Loucy (cell line): ENCODE data around the gene ZFYVE27.

Experiments
- H2AFZ ChIP-seq: fragments of 200-600 bp; sonication (generic); 2 replicates; pipeline ENCODE4 v1.6.0; 2016; ENCODE audit warnings: antibody characterized with exemption, mild to moderate bottlenecking, low read length, moderate library complexity
- H3F3A ChIP-seq: fragments of 200-600 bp; 2 replicates; pipeline ENCODE4 v1.6.0; 2016; ENCODE audit warnings: antibody characterized with exemption, low read depth, mild to moderate bottlenecking
- H3K27me3 ChIP-seq: fragments of 200-600 bp; sonication (generic); 2 replicates; pipeline ENCODE4 v1.6.1; 2014; ENCODE audit warnings: low read length, mild to moderate bottlenecking; ENCODE audit not compliant: insufficient read depth, poor library complexity, severe bottlenecking
- H3K36me3 ChIP-seq: fragments of 200-600 bp; sonication (generic); 2 replicates; pipeline ENCODE4 v1.6.1; 2016; ENCODE audit warnings: low read length; ENCODE audit not compliant: insufficient read depth
- H3K4me1 ChIP-seq: fragments of 200-600 bp; sonication (generic); 2 replicates; pipeline ENCODE4 v1.5.1; 2014; ENCODE audit warnings: low read length, mild to moderate bottlenecking; ENCODE audit not compliant: insufficient read depth, poor library complexity, severe bottlenecking
- H3K4me2 ChIP-seq: fragments of 200-600 bp; sonication (generic); 2 replicates; pipeline ENCODE4 v1.6.0; 2014; ENCODE audit warnings: antibody characterized with exemption, low read length, low read depth, mild to moderate bottlenecking; ENCODE audit not compliant: poor library complexity, severe bottlenecking
- H3K4me3 ChIP-seq: fragments of 200-600 bp; sonication (generic); 2 replicates; pipeline ENCODE4 v1.5.1; 2014; ENCODE audit warnings: low read length, mild to moderate bottlenecking, mixed read lengths; ENCODE audit not compliant: poor library complexity, severe bottlenecking
- H3K79me2 ChIP-seq: fragments of 200-600 bp; sonication (generic); 2 replicates; pipeline ENCODE4 v1.6.1; 2014; ENCODE audit warnings: low read length; ENCODE audit not compliant: insufficient read depth
- H3K9ac ChIP-seq: fragments of 200-600 bp; sonication (generic); 2 replicates; pipeline ENCODE4 v1.6.0; 2014; ENCODE audit warnings: mild to moderate bottlenecking, low read depth, low read length, moderate library complexity; ENCODE audit not compliant: poor library complexity, severe bottlenecking
- H3K9me2 ChIP-seq: fragments of 200-600 bp; sonication (generic); replicated peaks from 2 replicates; pipeline ENCODE4 v1.6.1; 2016; ENCODE audit warnings: low read depth, low read length, mixed read lengths
- H3K9me3 ChIP-seq: fragments of 200-600 bp; sonication (generic); 2 replicates; pipeline ENCODE4 v1.6.1; 2014; ENCODE audit warnings: mild to moderate bottlenecking, antibody characterized with exemption, low read length, low read depth; ENCODE audit not compliant: insufficient read depth
- H4K20me1 ChIP-seq: fragments of 200-600 bp; sonication (generic); 2 replicates; pipeline ENCODE4 v1.6.0; 2014; ENCODE audit warnings: antibody characterized with exemption, low read length, mild to moderate bottlenecking; ENCODE audit not compliant: insufficient read depth, poor library complexity, severe bottlenecking
- EZH2phosphoT487 ChIP-seq: fragments of 200-600 bp; IDR thresholded peaks from 2 replicates; pipeline ENCODE4 v1.6.1; 2018; ENCODE audit warnings: antibody characterized with exemption, mild to moderate bottlenecking, moderate library complexity, borderline replicate concordance
- TF ChIP-seq, protein P1 (sequence below): fragments of 200-600 bp; sonication (generic); conservative IDR thresholded peaks from 2 replicates; pipeline ENCODE4 v1.5.1; 2014; ENCODE audit warnings: mild to moderate bottlenecking, antibody characterized with exemption, low read length

Gene ZFYVE27

DNA sequence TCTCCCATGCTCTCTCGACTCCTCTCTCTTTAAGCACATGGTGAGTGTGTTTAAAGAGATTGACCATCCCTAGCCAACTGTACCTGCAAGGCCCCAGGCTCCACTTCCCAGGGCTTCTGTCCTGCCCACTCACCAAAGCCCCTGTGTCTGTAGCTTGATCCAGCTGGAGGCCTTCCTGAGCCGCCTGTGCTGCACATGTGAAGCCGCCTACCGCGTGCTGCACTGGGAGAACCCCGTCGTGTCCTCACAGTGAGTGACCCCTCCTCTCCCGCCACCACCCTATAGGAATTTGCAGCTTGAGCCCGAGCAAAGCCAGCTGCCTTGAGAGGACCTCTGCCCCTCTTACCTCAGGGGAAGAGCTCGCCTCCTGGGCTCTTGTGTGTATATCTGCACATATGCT lies 11.2 kb downstream of the ZFYVE27 start:
- peaks cover 26% of the 10 kb centered on the region; the same call in 1 of the 2 replicates for H3K79me2 ChIP-seq
- no peaks in the 10 kb centered on the region for H3K9me3 ChIP-seq
- no peaks in the 10 kb centered on the region for H3F3A ChIP-seq
- no peak overlapping the region for H3K4me3 ChIP-seq
- no peak overlapping the region for H3K9ac ChIP-seq
- no peak for TF ChIP-seq EZH2phosphoT487
- TF ChIP-seq, protein P1, sequence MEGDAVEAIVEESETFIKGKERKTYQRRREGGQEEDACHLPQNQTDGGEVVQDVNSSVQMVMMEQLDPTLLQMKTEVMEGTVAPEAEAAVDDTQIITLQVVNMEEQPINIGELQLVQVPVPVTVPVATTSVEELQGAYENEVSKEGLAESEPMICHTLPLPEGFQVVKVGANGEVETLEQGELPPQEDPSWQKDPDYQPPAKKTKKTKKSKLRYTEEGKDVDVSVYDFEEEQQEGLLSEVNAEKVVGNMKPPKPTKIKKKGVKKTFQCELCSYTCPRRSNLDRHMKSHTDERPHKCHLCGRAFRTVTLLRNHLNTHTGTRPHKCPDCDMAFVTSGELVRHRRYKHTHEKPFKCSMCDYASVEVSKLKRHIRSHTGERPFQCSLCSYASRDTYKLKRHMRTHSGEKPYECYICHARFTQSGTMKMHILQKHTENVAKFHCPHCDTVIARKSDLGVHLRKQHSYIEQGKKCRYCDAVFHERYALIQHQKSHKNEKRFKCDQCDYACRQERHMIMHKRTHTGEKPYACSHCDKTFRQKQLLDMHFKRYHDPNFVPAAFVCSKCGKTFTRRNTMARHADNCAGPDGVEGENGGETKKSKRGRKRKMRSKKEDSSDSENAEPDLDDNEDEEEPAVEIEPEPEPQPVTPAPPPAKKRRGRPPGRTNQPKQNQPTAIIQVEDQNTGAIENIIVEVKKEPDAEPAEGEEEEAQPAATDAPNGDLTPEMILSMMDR = no peak
- no peak overlapping the region for H2AFZ ChIP-seq
- H3K4me2 ChIP-seq = no peak overlapping the region
- H3K36me3 ChIP-seq = peaks cover 77% of the 10 kb centered on the region; the same call in 1 of the 2 replicates
- no peaks in the 10 kb centered on the region for H3K27me3 ChIP-seq
- peaks cover 3% of the 10 kb centered on the region for H4K20me1 ChIP-seq
- no peaks in the 10 kb centered on the region for H3K9me2 ChIP-seq
- peaks cover 6% of the 10 kb centered on the region for H3K4me1 ChIP-seq

DNA sequence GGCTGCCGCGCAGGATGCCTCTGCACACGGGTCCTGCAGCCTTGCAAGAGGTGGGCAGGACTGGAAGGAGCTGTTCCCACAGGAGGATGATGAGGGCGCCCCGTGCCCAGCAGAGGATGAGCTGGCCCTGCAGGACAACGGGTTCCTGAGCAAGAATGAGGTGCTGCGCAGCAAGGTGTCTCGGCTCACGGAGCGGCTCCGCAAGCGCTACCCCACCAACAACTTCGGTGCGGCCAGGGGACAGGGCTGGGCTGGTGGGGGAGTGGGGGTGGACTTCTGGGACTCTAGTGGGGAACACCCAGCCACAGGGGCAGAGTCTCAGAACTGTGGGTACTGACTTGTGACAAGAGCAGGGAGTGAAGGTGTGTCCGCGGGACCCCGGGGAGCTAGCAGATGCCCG lies 16.0 kb downstream of the ZFYVE27 start:
- H3K9ac ChIP-seq = no peak overlapping the region
- no peak overlapping the region for H2AFZ ChIP-seq
- no peak overlapping the region for H3K4me2 ChIP-seq
- peaks cover 95% of the 10 kb centered on the region; the same call in 1 of the 2 replicates for H3K36me3 ChIP-seq
- 0 out of 2 replicates have a peak, but pooled peaks cover 6% of the 10 kb centered on the region for H3K79me2 ChIP-seq
- H3K4me3 ChIP-seq = no peak overlapping the region
- no peaks in the 10 kb centered on the region for H3K9me3 ChIP-seq
- TF ChIP-seq EZH2phosphoT487 = no peak
- TF ChIP-seq, protein P1 = no peak
- no peaks in the 10 kb centered on the region for H4K20me1 ChIP-seq
- H3F3A ChIP-seq = no peaks in the 10 kb centered on the region
- H3K27me3 ChIP-seq = no peaks in the 10 kb centered on the region
- no peaks in the 10 kb centered on the region for H3K4me1 ChIP-seq
- no peaks in the 10 kb centered on the region for H3K9me2 ChIP-seq

DNA sequence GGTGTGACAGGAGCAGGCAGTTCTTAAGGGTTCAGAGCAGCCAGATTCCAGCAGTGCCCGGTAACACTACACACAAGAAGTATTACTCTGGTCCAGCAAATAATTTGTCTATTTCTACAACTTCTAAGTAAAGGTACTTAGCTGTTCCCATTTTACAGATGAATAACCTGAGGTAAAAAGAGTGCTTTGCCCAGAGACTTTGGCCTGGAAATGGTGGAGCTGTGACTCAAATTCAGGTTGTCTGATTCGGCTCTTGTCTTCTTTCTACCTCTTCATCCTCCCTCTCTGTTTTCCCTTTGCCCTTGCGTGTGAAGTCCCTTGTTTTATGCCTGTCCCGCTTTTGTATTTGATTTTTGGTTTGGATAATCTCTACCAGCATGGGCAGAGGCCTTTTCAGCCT lies 17.8 kb downstream of the ZFYVE27 start:
- H3K4me1 ChIP-seq = no peaks in the 10 kb centered on the region
- no peak overlapping the region for H3K4me2 ChIP-seq
- H3K9me2 ChIP-seq = no peaks in the 10 kb centered on the region
- H3K9me3 ChIP-seq = no peaks in the 10 kb centered on the region
- H2AFZ ChIP-seq = no peak overlapping the region
- no peak overlapping the region for H3K4me3 ChIP-seq
- H4K20me1 ChIP-seq = no peaks in the 10 kb centered on the region
- H3K79me2 ChIP-seq = no peaks in the 10 kb centered on the region
- no peaks in the 10 kb centered on the region for H3F3A ChIP-seq
- no peak overlapping the region for H3K9ac ChIP-seq
- TF ChIP-seq, protein P1 = no peak
- TF ChIP-seq EZH2phosphoT487 = no peak
- H3K27me3 ChIP-seq = no peaks in the 10 kb centered on the region
- H3K36me3 ChIP-seq = peaks cover 86% of the 10 kb centered on the region; the same call in 1 of the 2 replicates
